H9 (cell line): ENCODE data around the gene GRIA1. TPM values are rescaled to one million over a fixed set of nuclear protein-coding genes. Genes with fewer than 3 reads are reported as not detected.

ENCODE experiments used
- DNase-seq: peaks from one replicate; pipeline ENCODE4 v3.0.0-alpha.2; 2017
- H2AFZ ChIP-seq: one replicate; pipeline ENCODE4 v1.6.1; 2013; ENCODE audit warnings: mild to moderate bottlenecking, low read length, control low read depth, moderate library complexity
- H2AK5ac ChIP-seq: 2 replicates; pipeline ENCODE4 v1.6.1; 2013; ENCODE audit warnings: low read length, control low read depth, mixed read lengths; ENCODE audit not compliant: insufficient read length
- H2BK120ac ChIP-seq: one replicate; pipeline ENCODE4 v1.6.1; 2013; ENCODE audit warnings: low read depth, mild to moderate bottlenecking, low read length, control low read depth, inconsistent platforms; ENCODE audit not compliant: poor library complexity, severe bottlenecking
- H2BK12ac ChIP-seq: 2 replicates; pipeline ENCODE4 v1.6.1; 2013; ENCODE audit warnings: low read length, control low read depth, mixed read lengths, low read depth; ENCODE audit not compliant: insufficient read length
- H2BK15ac ChIP-seq: 2 replicates; pipeline ENCODE4 v1.6.1; 2013; ENCODE audit warnings: low read depth, low read length, control low read depth
- H2BK20ac ChIP-seq: one replicate; pipeline ENCODE4 v1.6.1; 2013; ENCODE audit warnings: low read depth, mild to moderate bottlenecking, low read length, control low read depth, inconsistent platforms; ENCODE audit not compliant: poor library complexity, severe bottlenecking
- H2BK5ac ChIP-seq: 2 replicates; pipeline ENCODE4 v1.6.1; 2013; ENCODE audit warnings: low read length, control low read depth, mixed read lengths; ENCODE audit not compliant: insufficient read length
- H3K14ac ChIP-seq: 2 replicates; pipeline ENCODE4 v1.6.1; 2013; ENCODE audit warnings: low read length, control low read depth; ENCODE audit not compliant: insufficient read depth
- H3K18ac ChIP-seq: 2 replicates; pipeline ENCODE4 v1.6.1; 2013; ENCODE audit warnings: low read depth, mild to moderate bottlenecking, mixed read lengths, low read length, control low read depth; ENCODE audit not compliant: insufficient read length
- H3K23ac ChIP-seq: 2 replicates; pipeline ENCODE4 v1.6.1; 2013; ENCODE audit warnings: low read length, control low read depth, mixed read lengths, low read depth; ENCODE audit not compliant: insufficient read length
- H3K23me2 ChIP-seq: 2 replicates; pipeline ENCODE4 v1.6.1; 2013; ENCODE audit warnings: low read depth, mild to moderate bottlenecking, mixed read lengths, low read length, control low read depth; ENCODE audit not compliant: insufficient read length, poor library complexity, severe bottlenecking
- H3K27ac ChIP-seq: 2 replicates; pipeline ENCODE4 v1.5.1; 2013; ENCODE audit warnings: low read length, control low read depth, mixed read lengths, low read depth; ENCODE audit not compliant: insufficient read length
- H3K27me3 ChIP-seq: 2 replicates; pipeline ENCODE4 v1.6.1; 2013; ENCODE audit warnings: low read length, control low read depth, inconsistent platforms; ENCODE audit not compliant: insufficient read depth
- H3K4ac ChIP-seq: 2 replicates; pipeline ENCODE4 v1.6.1; 2013; ENCODE audit warnings: low read depth, mild to moderate bottlenecking, control low read depth, inconsistent platforms, low read length, moderate library complexity
- H3K4me1 ChIP-seq: 2 replicates; pipeline ENCODE4 v1.6.1; 2013; ENCODE audit warnings: low read length, control low read depth, inconsistent platforms; ENCODE audit not compliant: insufficient read depth
- H3K4me2 ChIP-seq: 2 replicates; pipeline ENCODE4 v1.6.1; 2013; ENCODE audit warnings: low read length, control low read depth, mixed read lengths; ENCODE audit not compliant: insufficient read length, insufficient read depth
- H3K56ac ChIP-seq: 2 replicates; pipeline ENCODE4 v1.6.1; 2013; ENCODE audit warnings: low read depth, mild to moderate bottlenecking, mixed read lengths, low read length, control low read depth; ENCODE audit not compliant: insufficient read length
- H3K79me1 ChIP-seq: 2 replicates; pipeline ENCODE4 v1.6.1; 2013; ENCODE audit warnings: low read depth, mild to moderate bottlenecking, moderate library complexity, low read length, control low read depth, inconsistent platforms; ENCODE audit not compliant: insufficient read depth, poor library complexity, severe bottlenecking
- H3K79me2 ChIP-seq: 2 replicates; pipeline ENCODE4 v1.6.1; 2013; ENCODE audit warnings: low read length, control low read depth, inconsistent platforms; ENCODE audit not compliant: insufficient read depth
- H3K9ac ChIP-seq: 2 replicates; pipeline ENCODE4 v1.6.1; 2013; ENCODE audit warnings: low read length, control low read depth, mixed read lengths; ENCODE audit not compliant: insufficient read length; ENCODE audit errors: extremely low read depth
- H3K9me3 ChIP-seq: one replicate; pipeline ENCODE4 v1.6.1; 2013; ENCODE audit warnings: low read depth, low read length, inconsistent platforms; ENCODE audit not compliant: control insufficient read depth
- H3T11ph ChIP-seq: one replicate; pipeline ENCODE4 v1.6.1; 2013; ENCODE audit warnings: mild to moderate bottlenecking, low read length, control low read depth, inconsistent platforms
- H4K20me1 ChIP-seq: one replicate; pipeline ENCODE4 v1.6.1; 2013; ENCODE audit not compliant: control insufficient read depth, insufficient read length, insufficient read depth
- H4K5ac ChIP-seq: 2 replicates; pipeline ENCODE4 v1.6.1; 2013; ENCODE audit warnings: low read depth, mild to moderate bottlenecking, mixed read lengths, low read length, control low read depth; ENCODE audit not compliant: insufficient read length
- H4K8ac ChIP-seq: replicated peaks from 2 replicates; pipeline ENCODE4 v1.6.1; 2013; ENCODE audit warnings: low read length, control low read depth, mixed read lengths, low read depth; ENCODE audit not compliant: insufficient read length
- H4K91ac ChIP-seq: 2 replicates; pipeline ENCODE4 v1.6.1; 2013; ENCODE audit warnings: low read depth, mild to moderate bottlenecking, moderate library complexity, mixed read lengths, low read length, control low read depth; ENCODE audit not compliant: insufficient read length
- H3K27ac Mint-ChIP-seq, 3 experiments: 2 replicates in 2 of 3; 3 replicates in 1 of 3; pipeline ENCODE4 v1.8.0; 2020 to 2021; ENCODE audit warnings: mixed read lengths in 3 of 3, mild to moderate bottlenecking in 1 of 3, moderate library complexity in 1 of 3
- H3K27me3 Mint-ChIP-seq: 2 replicates; pipeline ENCODE4 v1.8.0; 2021; ENCODE audit warnings: low read depth, mild to moderate bottlenecking, moderate library complexity, mixed read lengths
- H3K36me3 Mint-ChIP-seq, 3 experiments: 2 replicates in 2 of 3; 3 replicates in 1 of 3; pipeline ENCODE4 v1.8.0; 2020 to 2021; ENCODE audit warnings: low read depth in 3 of 3, mixed read lengths in 3 of 3; ENCODE audit not compliant: insufficient read depth in 1 of 3
- H3K4me1 Mint-ChIP-seq, 2 experiments: 2 replicates each; pipeline ENCODE4 v1.8.0; 2020; ENCODE audit warnings: mixed read lengths in 2 of 2
- H3K4me3 Mint-ChIP-seq, 2 experiments: 2 replicates in 1 of 2; 3 replicates in 1 of 2; pipeline ENCODE4 v1.8.0; 2020 to 2021; ENCODE audit warnings: mild to moderate bottlenecking in 2 of 2, mixed read lengths in 2 of 2, moderate library complexity in 1 of 2
- H3K9me3 Mint-ChIP-seq, 2 experiments: 2 replicates in 1 of 2; 3 replicates in 1 of 2; pipeline ENCODE4 v1.8.0; 2020; ENCODE audit warnings: mild to moderate bottlenecking in 2 of 2, mixed read lengths in 2 of 2, moderate library complexity in 1 of 2
- WGBS: extraction: QIAGEN DNeasy Blood & Tissue Kit; methylation state at CpG from one replicate; pipeline ENCODE4 v1.1.7; 2013; ENCODE audit warnings: missing lambda C conversion rate, low lambda C conversion rate, mixed read lengths; ENCODE audit not compliant: insufficient read length; ENCODE audit errors: extremely low coverage; 5-methylcytosine and 5-hydroxymethylcytosine counted together
- total RNA-seq: library from RNA; stranded (reverse); gene quantifications from 2 replicates; pipeline ENCODE4 v1.2.1, GENCODE V29; 2021
- TF ChIP-seq, protein P1 (sequence below): fragments of 200-600 bp; sonication (generic); conservative IDR thresholded peaks from 3 replicates; pipeline ENCODE4 v1.8.0; 2021; ENCODE audit warnings: antibody characterized with exemption, mild to moderate bottlenecking

GRIA1 gene
- total RNA-seq, 1 experiment from 2014 or later: 0.52 TPM

GRCh38 chr5:153534102-153534501 lies 43.6 kb downstream of the GRIA1 start:
- no peak overlapping the region for H3K4ac ChIP-seq
- no peak overlapping the region for H2AFZ ChIP-seq
- no peak overlapping the region for H3K18ac ChIP-seq
- no peak overlapping the region for H3K9ac ChIP-seq
- H3K4me2 ChIP-seq: no peak overlapping the region
- Mint-ChIP-seq H3K36me3 (no peaks in the 10 kb centered on the region), H3K4me3 (no peak overlapping the region), H3K9me3 (no peaks in the 10 kb centered on the region), H3K27ac (no peak overlapping the region; a peak in 1 of 7 replicates), H3K4me1 (no peaks in the 10 kb centered on the region), H3K27me3 (no peaks in the 10 kb centered on the region)
- no CpG with 5 or more reads among the region's 1 CpG for WGBS
- no peak overlapping the region for H3K14ac ChIP-seq
- H3K79me1 ChIP-seq: no peaks in the 10 kb centered on the region
- no peaks in the 10 kb centered on the region for H3K23me2 ChIP-seq
- no peak overlapping the region for H2BK20ac ChIP-seq
- H4K20me1 ChIP-seq: no peaks in the 10 kb centered on the region
- no peak overlapping the region for H2BK120ac ChIP-seq
- H3K27ac ChIP-seq: no peak overlapping the region
- H3K9me3 ChIP-seq: no peaks in the 10 kb centered on the region
- no peak overlapping the region for H2AK5ac ChIP-seq
- H3K4me1 ChIP-seq: no peaks in the 10 kb centered on the region
- no peak overlapping the region for H2BK12ac ChIP-seq
- TF ChIP-seq, protein P1, sequence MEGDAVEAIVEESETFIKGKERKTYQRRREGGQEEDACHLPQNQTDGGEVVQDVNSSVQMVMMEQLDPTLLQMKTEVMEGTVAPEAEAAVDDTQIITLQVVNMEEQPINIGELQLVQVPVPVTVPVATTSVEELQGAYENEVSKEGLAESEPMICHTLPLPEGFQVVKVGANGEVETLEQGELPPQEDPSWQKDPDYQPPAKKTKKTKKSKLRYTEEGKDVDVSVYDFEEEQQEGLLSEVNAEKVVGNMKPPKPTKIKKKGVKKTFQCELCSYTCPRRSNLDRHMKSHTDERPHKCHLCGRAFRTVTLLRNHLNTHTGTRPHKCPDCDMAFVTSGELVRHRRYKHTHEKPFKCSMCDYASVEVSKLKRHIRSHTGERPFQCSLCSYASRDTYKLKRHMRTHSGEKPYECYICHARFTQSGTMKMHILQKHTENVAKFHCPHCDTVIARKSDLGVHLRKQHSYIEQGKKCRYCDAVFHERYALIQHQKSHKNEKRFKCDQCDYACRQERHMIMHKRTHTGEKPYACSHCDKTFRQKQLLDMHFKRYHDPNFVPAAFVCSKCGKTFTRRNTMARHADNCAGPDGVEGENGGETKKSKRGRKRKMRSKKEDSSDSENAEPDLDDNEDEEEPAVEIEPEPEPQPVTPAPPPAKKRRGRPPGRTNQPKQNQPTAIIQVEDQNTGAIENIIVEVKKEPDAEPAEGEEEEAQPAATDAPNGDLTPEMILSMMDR: no peak
- no peaks in the 10 kb centered on the region for H3K27me3 ChIP-seq
- no peak overlapping the region for H4K5ac ChIP-seq
- H4K91ac ChIP-seq: no peak overlapping the region
- no peak overlapping the region for H3T11ph ChIP-seq
- H3K56ac ChIP-seq: no peak overlapping the region
- H3K79me2 ChIP-seq: no peaks in the 10 kb centered on the region
- H2BK5ac ChIP-seq: no peak overlapping the region
- no peak overlapping the region for H2BK15ac ChIP-seq
- no peak overlapping the region for H4K8ac ChIP-seq
- DNase-seq: no peak
- H3K23ac ChIP-seq: no peak overlapping the region
